ENCODE measurements around the gene APCDD1.

GRCh38 chr18:10482363-10482984 is 28.0 kb downstream of the APCDD1 start:
- no peak for TF ChIP-seq CTCF (IDR thresholded peaks at IDR 0.05)
- TF ChIP-seq POLR2A (IDR thresholded peaks at IDR 0.05; ENCODE audit: low read depth): no peak
